Skeletal muscle tissue (tissue), 4 donors: ENCODE results near the gene LEMD1. TPM values are rescaled to one million over a fixed set of nuclear protein-coding genes. Genes with fewer than 3 reads are reported as not detected.

Experiments
- H3K27ac ChIP-seq: one replicate; pipeline ENCODE4 v1.7.0; 2013; ENCODE audit warnings: mild to moderate bottlenecking, low read depth, low read length, inconsistent platforms
- H3K27me3 ChIP-seq, 3 donors: one replicate each; pipeline ENCODE4 v1.7.0; 2013; ENCODE audit warnings: low read length in 3 of 3; ENCODE audit not compliant: control insufficient read depth in 3 of 3, insufficient read depth in 3 of 3
- H3K36me3 ChIP-seq, 3 donors: one replicate each; pipeline ENCODE4 v1.7.0; 2013; ENCODE audit warnings: low read length in 3 of 3; ENCODE audit not compliant: control insufficient read depth in 3 of 3, insufficient read depth in 3 of 3
- H3K4me1 ChIP-seq, 3 donors: one replicate each; pipeline ENCODE4 v1.7.0; 2013; ENCODE audit warnings: low read length in 3 of 3, mild to moderate bottlenecking in 3 of 3; ENCODE audit not compliant: control insufficient read depth in 3 of 3, insufficient read depth in 3 of 3
- H3K4me3 ChIP-seq, 3 donors: one replicate each; pipeline ENCODE4 v1.7.0; 2013; ENCODE audit warnings: low read length in 3 of 3
- H3K9ac ChIP-seq, 3 donors: one replicate each; pipeline ENCODE4 v1.7.0; 2013; ENCODE audit warnings: low read length in 3 of 3, mild to moderate bottlenecking in 3 of 3, moderate library complexity in 2 of 3, low read depth in 1 of 3
- H3K9me3 ChIP-seq, 3 donors: one replicate each; pipeline ENCODE4 v1.7.0; 2013; ENCODE audit warnings: low read length in 3 of 3; ENCODE audit not compliant: control insufficient read depth in 3 of 3
- total RNA-seq: library from RNA; depleted of rRNA; stranded (reverse); fragments of >200 nt; gene quantifications from one replicate; pipeline ENCODE4 v1.2.3, GENCODE V29; 2014
- donor health status: Osteomylitis.

The LEMD1 gene
- total RNA-seq, 1 donor from 2014 or later = not detected

- peaks cover 66 to 75% (median 75%) of the 10 kb centered on the region in 3 donors for H3K27me3 ChIP-seq
- no peaks in the 10 kb centered on the region for H3K36me3 ChIP-seq
- no peaks in the 10 kb centered on the region for H3K9me3 ChIP-seq
- H3K9ac ChIP-seq = no peak overlapping the region
- no peak overlapping the region for H3K27ac ChIP-seq
- no peak overlapping the region for H3K4me3 ChIP-seq
- peaks cover 7 to 12% (median 9%) of the 10 kb centered on the region in 3 donors for H3K4me1 ChIP-seq
These were observed 31.6 kb upstream of the LEMD1 start for GRCh38 chr1:205453466-205453865.

GRCh38 chr1:205452933-205453332 lies 31.1 kb upstream of the LEMD1 start:
- H3K36me3 ChIP-seq = no peaks in the 10 kb centered on the region
- H3K27ac ChIP-seq = no peak overlapping the region
- H3K9me3 ChIP-seq = no peaks in the 10 kb centered on the region
- H3K27me3 ChIP-seq = peaks cover 61 to 72% (median 70%) of the 10 kb centered on the region in 3 donors
- no peak overlapping the region for H3K4me3 ChIP-seq
- H3K9ac ChIP-seq = no peak overlapping the region
- H3K4me1 ChIP-seq = peaks cover 7 to 14% (median 9%) of the 10 kb centered on the region in 3 donors

- Histone ChIP-seq H3K27me3 (peaks cover 55 to 67% (median 65%) of the 10 kb centered on the region in 3 donors), H3K9me3 (no peaks in the 10 kb centered on the region), H3K9ac (no peak overlapping the region), H3K27ac (no peak overlapping the region), H3K36me3 (no peaks in the 10 kb centered on the region), H3K4me1 (peaks cover 7 to 19% (median 9%) of the 10 kb centered on the region in 3 donors), H3K4me3 (no peak overlapping the region)
These were observed 30.5 kb upstream of the LEMD1 start for GRCh38 chr1:205452364-205452763.

- H3K9me3 ChIP-seq = no peaks in the 10 kb centered on the region
- H3K27ac ChIP-seq = no peak overlapping the region
- no peak overlapping the region for H3K4me3 ChIP-seq
- no peak overlapping the region for H3K9ac ChIP-seq
- H3K4me1 ChIP-seq = peaks cover 7 to 24% (median 12%) of the 10 kb centered on the region in 3 donors
- H3K27me3 ChIP-seq = peaks cover 55 to 64% (median 61%) of the 10 kb centered on the region in 3 donors
- no peaks in the 10 kb centered on the region for H3K36me3 ChIP-seq
These were observed 29.9 kb upstream of the LEMD1 start for GRCh38 chr1:205451759-205452164.

- Histone ChIP-seq H3K36me3 (no peaks in the 10 kb centered on the region), H3K9ac (no peak overlapping the region), H3K4me3 (no peak overlapping the region), H3K4me1 (peaks cover 3 to 23% (median 7%) of the 10 kb centered on the region in 3 donors), H3K9me3 (no peaks in the 10 kb centered on the region), H3K27ac (no peak overlapping the region), H3K27me3 (peaks cover 50 to 59% (median 56%) of the 10 kb centered on the region in 3 donors)
These were observed 29.3 kb upstream of the LEMD1 start for GRCh38 chr1:205451202-205451601.

GRCh38 chr1:205450448-205450847 lies 28.6 kb upstream of the LEMD1 start:
- no peaks in the 10 kb centered on the region for H3K9me3 ChIP-seq
- H3K4me3 ChIP-seq = no peak overlapping the region
- no peak overlapping the region for H3K27ac ChIP-seq
- H3K9ac ChIP-seq = no peak overlapping the region
- H3K4me1 ChIP-seq = peaks cover under 1 to 24% (median 3%) of the 10 kb centered on the region in 3 donors
- H3K36me3 ChIP-seq = no peaks in the 10 kb centered on the region
- peaks cover 43 to 52% (median 48%) of the 10 kb centered on the region in 3 donors for H3K27me3 ChIP-seq

- H3K27me3 ChIP-seq = peaks cover 37 to 46% (median 43%) of the 10 kb centered on the region in 3 donors
- no peak overlapping the region for H3K4me3 ChIP-seq
- peaks cover 6 to 25% (median 6%) of the 10 kb centered on the region in 3 donors for H3K4me1 ChIP-seq
- no peaks in the 10 kb centered on the region for H3K9me3 ChIP-seq
- H3K36me3 ChIP-seq = no peaks in the 10 kb centered on the region
- H3K27ac ChIP-seq = no peak overlapping the region
- H3K9ac ChIP-seq = no peak overlapping the region
These were observed 28.0 kb upstream of the LEMD1 start for GRCh38 chr1:205449750-205450443.

- Histone ChIP-seq H3K36me3 (no peaks in the 10 kb centered on the region), H3K9me3 (no peaks in the 10 kb centered on the region), H3K4me3 (no peak overlapping the region), H3K4me1 (peaks cover 6 to 25% (median 7%) of the 10 kb centered on the region in 3 donors), H3K9ac (no peak overlapping the region), H3K27ac (no peak overlapping the region), H3K27me3 (peaks cover 33 to 40% (median 37%) of the 10 kb centered on the region in 3 donors)
These were observed 27.4 kb upstream of the LEMD1 start for GRCh38 chr1:205449254-205449749.

GRCh38 chr1:205448540-205449253 lies 26.8 kb upstream of the LEMD1 start:
- Histone ChIP-seq H3K36me3 (no peaks in the 10 kb centered on the region), H3K4me1 (peaks cover 6 to 25% (median 13%) of the 10 kb centered on the region in 3 donors), H3K9me3 (no peaks in the 10 kb centered on the region), H3K27ac (no peak overlapping the region), H3K27me3 (peaks cover 28 to 35% (median 32%) of the 10 kb centered on the region in 3 donors), H3K4me3 (no peak overlapping the region), H3K9ac (no peak overlapping the region)
